ENCODE data around the gene BLOC1S1.

Gene BLOC1S1

GRCh38 chr12:55695349-55695748 is 20.5 kb upstream of the BLOC1S1 start:
- DNase-seq = no peak

- DNase-seq = no peak
Observed at GRCh38 chr12:55696141-55696540, 19.7 kb upstream of the BLOC1S1 start.

GRCh38 chr12:55696796-55697462 is 18.9 kb upstream of the BLOC1S1 start:
- no peak for DNase-seq

GRCh38 chr12:55697686-55698085 is 18.2 kb upstream of the BLOC1S1 start:
- DNase-seq = no peak

GRCh38 chr12:55698241-55698955 is 17.4 kb upstream of the BLOC1S1 start:
- DNase-seq = no peak

GRCh38 chr12:55698965-55699364 is 16.9 kb upstream of the BLOC1S1 start:
- no peak for DNase-seq

- no peak for DNase-seq
Observed at GRCh38 chr12:55699471-55700055, 16.3 kb upstream of the BLOC1S1 start.

GRCh38 chr12:55700255-55701018 is 15.4 kb upstream of the BLOC1S1 start:
- DNase-seq = no peak

GRCh38 chr12:55702861-55703260 is 13.0 kb upstream of the BLOC1S1 start:
- no peak for DNase-seq

GRCh38 chr12:55703288-55703687 is 12.6 kb upstream of the BLOC1S1 start:
- no peak for DNase-seq

GRCh38 chr12:55703901-55704761 is 11.7 kb upstream of the BLOC1S1 start:
- DNase-seq = no peak

GRCh38 chr12:55704824-55705718 is 10.8 kb upstream of the BLOC1S1 start:
- DNase-seq = no peak

GRCh38 chr12:55705782-55706402 is 10.0 kb upstream of the BLOC1S1 start:
- DNase-seq = no peak

GRCh38 chr12:55706568-55707218 is 9.2 kb upstream of the BLOC1S1 start:
- DNase-seq = no peak

- no peak for DNase-seq
Observed at GRCh38 chr12:55707219-55707671, 8.6 kb upstream of the BLOC1S1 start.

GRCh38 chr12:55707841-55708694 is 7.8 kb upstream of the BLOC1S1 start, which contains the start of gene ITGA7:
Gene ITGA7 (minus strand): TSS chr12:55707904. CDS start chr12:55707682, 222 bp downstream.
- DNase-seq = no peak

GRCh38 chr12:55708695-55709233 is 7.1 kb upstream of the BLOC1S1 start:
- DNase-seq = no peak

GRCh38 chr12:55711786-55712553 is 3.9 kb upstream of the BLOC1S1 start:
- no peak for DNase-seq

All from activated CD4-positive, alpha-beta T cell treated with anti-CD3 and anti-CD28 coated beads, Interleukin-2, amount 50 U/mL, for 16 hours (primary cell).